ENCODE measurements around the gene TSFM. TPM values are rescaled to one million over a fixed set of nuclear protein-coding genes. Genes with fewer than 3 reads are reported as not detected.

The TSFM gene
- total RNA-seq, 1 experiment from 2014 or later: 48.7 TPM

DNA sequence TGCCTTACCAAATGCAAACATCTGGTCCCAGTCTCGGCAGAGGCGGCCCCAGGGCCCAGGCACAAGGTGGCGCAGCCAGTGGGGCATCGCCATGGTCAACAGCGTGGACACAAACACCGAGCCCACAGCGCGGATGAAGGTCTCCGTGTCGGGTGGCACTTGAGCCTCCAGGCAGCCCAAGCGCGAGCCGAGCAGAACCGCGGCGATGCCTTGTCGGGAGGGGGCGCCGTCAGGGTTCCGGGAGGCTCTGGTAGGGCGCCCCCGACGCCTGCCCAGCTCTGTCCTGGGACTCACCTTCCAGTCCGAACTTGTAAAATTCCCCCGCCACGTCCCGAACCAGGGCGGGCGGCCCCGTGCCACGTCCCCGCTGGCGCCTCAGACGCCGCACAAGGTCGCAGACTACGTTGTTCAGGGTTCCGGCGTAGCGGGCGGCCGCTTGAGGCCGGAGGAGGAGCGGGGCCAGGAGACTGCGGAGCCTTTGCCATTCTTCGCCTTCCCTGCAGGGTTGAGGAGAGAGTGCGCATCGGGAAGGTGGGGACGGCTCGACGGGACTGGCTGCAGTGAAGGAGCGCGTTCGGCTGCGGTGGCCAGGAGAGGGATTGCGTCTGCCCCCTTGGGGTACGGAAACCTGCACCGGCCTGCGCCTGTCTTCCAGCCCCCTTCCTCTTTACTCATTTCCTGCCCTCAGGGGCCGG lies 17.4 kb upstream of the TSFM start (continued):
- TF ChIP-seq, protein P1, sequence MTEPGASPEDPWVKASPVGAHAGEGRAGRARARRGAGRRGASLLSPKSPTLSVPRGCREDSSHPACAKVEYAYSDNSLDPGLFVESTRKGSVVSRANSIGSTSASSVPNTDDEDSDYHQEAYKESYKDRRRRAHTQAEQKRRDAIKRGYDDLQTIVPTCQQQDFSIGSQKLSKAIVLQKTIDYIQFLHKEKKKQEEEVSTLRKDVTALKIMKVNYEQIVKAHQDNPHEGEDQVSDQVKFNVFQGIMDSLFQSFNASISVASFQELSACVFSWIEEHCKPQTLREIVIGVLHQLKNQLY (CRISPR knock-in tag; IDR thresholded peaks at IDR 0.05): no peak
- TF ChIP-seq, protein P2, sequence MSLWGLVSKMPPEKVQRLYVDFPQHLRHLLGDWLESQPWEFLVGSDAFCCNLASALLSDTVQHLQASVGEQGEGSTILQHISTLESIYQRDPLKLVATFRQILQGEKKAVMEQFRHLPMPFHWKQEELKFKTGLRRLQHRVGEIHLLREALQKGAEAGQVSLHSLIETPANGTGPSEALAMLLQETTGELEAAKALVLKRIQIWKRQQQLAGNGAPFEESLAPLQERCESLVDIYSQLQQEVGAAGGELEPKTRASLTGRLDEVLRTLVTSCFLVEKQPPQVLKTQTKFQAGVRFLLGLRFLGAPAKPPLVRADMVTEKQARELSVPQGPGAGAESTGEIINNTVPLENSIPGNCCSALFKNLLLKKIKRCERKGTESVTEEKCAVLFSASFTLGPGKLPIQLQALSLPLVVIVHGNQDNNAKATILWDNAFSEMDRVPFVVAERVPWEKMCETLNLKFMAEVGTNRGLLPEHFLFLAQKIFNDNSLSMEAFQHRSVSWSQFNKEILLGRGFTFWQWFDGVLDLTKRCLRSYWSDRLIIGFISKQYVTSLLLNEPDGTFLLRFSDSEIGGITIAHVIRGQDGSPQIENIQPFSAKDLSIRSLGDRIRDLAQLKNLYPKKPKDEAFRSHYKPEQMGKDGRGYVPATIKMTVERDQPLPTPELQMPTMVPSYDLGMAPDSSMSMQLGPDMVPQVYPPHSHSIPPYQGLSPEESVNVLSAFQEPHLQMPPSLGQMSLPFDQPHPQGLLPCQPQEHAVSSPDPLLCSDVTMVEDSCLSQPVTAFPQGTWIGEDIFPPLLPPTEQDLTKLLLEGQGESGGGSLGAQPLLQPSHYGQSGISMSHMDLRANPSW (CRISPR knock-in tag; conservative IDR thresholded peaks at IDR 0.05; ENCODE audit: low read depth): no peak
- TF ChIP-seq IRF2 (CRISPR knock-in tag; IDR thresholded peaks at IDR 0.05; ENCODE audit: borderline replicate concordance, low read depth) (no peak), GTF2I (CRISPR knock-in tag; conservative IDR thresholded peaks at IDR 0.05) (no peak), ZNF396 (CRISPR knock-in tag; IDR thresholded peaks at IDR 0.05; ENCODE audit: borderline replicate concordance) (no peak), KAT7 (CRISPR knock-in tag; IDR thresholded peaks at IDR 0.05; ENCODE audit: borderline replicate concordance) (0 out of 2 replicates have a peak, but pooled peaks have one; percentile 36), NFYB (CRISPR knock-in tag; conservative IDR thresholded peaks at IDR 0.05; ENCODE audit: low read depth) (0 out of 2 replicates have a peak, but pooled peaks have one; percentile 27), HMGA2 (CRISPR knock-in tag; IDR thresholded peaks at IDR 0.05) (no peak), GRHL2 (CRISPR knock-in tag; IDR thresholded peaks at IDR 0.05; ENCODE audit: insufficient replicate concordance, severe bottlenecking) (no peak), TP53 (CRISPR knock-in tag; IDR thresholded peaks at IDR 0.05) (no peak; the same call in 1 of the 2 replicates), RELA (CRISPR knock-in tag; IDR thresholded peaks at IDR 0.05; ENCODE audit: borderline replicate concordance) (0 out of 2 replicates have a peak, but pooled peaks have one; percentile 28), PRRX2 (CRISPR knock-in tag; IDR thresholded peaks at IDR 0.05) (no peak), FOXK1 (CRISPR knock-in tag; IDR thresholded peaks at IDR 0.05) (no peak), ZNF138 (CRISPR knock-in tag; conservative IDR thresholded peaks at IDR 0.05) (no peak), FOXP1 (CRISPR knock-in tag; IDR thresholded peaks at IDR 0.05; ENCODE audit: borderline replicate concordance) (peak; percentile 61; the same call in 1 of the 2 replicates), NR3C1 (CRISPR knock-in tag; conservative IDR thresholded peaks at IDR 0.05; ENCODE audit: low read depth) (no peak), NR1H2 (CRISPR knock-in tag; IDR thresholded peaks at IDR 0.05) (0 out of 2 replicates have a peak, but pooled peaks have one; percentile 2)
- TF ChIP-seq, protein P3, sequence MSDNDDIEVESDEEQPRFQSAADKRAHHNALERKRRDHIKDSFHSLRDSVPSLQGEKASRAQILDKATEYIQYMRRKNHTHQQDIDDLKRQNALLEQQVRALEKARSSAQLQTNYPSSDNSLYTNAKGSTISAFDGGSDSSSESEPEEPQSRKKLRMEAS (CRISPR knock-in tag; IDR thresholded peaks at IDR 0.05): peak; percentile 71; the same call in 1 of the 2 replicates
- TF ChIP-seq, protein P4, sequence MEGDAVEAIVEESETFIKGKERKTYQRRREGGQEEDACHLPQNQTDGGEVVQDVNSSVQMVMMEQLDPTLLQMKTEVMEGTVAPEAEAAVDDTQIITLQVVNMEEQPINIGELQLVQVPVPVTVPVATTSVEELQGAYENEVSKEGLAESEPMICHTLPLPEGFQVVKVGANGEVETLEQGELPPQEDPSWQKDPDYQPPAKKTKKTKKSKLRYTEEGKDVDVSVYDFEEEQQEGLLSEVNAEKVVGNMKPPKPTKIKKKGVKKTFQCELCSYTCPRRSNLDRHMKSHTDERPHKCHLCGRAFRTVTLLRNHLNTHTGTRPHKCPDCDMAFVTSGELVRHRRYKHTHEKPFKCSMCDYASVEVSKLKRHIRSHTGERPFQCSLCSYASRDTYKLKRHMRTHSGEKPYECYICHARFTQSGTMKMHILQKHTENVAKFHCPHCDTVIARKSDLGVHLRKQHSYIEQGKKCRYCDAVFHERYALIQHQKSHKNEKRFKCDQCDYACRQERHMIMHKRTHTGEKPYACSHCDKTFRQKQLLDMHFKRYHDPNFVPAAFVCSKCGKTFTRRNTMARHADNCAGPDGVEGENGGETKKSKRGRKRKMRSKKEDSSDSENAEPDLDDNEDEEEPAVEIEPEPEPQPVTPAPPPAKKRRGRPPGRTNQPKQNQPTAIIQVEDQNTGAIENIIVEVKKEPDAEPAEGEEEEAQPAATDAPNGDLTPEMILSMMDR (IDR thresholded peaks at IDR 0.05): no peak
- TF ChIP-seq, protein P5, sequence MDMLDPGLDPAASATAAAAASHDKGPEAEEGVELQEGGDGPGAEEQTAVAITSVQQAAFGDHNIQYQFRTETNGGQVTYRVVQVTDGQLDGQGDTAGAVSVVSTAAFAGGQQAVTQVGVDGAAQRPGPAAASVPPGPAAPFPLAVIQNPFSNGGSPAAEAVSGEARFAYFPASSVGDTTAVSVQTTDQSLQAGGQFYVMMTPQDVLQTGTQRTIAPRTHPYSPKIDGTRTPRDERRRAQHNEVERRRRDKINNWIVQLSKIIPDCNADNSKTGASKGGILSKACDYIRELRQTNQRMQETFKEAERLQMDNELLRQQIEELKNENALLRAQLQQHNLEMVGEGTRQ (CRISPR knock-in tag; IDR thresholded peaks at IDR 0.05): no peak; the same call in none of the 2 replicates
- TF ChIP-seq, protein P6, sequence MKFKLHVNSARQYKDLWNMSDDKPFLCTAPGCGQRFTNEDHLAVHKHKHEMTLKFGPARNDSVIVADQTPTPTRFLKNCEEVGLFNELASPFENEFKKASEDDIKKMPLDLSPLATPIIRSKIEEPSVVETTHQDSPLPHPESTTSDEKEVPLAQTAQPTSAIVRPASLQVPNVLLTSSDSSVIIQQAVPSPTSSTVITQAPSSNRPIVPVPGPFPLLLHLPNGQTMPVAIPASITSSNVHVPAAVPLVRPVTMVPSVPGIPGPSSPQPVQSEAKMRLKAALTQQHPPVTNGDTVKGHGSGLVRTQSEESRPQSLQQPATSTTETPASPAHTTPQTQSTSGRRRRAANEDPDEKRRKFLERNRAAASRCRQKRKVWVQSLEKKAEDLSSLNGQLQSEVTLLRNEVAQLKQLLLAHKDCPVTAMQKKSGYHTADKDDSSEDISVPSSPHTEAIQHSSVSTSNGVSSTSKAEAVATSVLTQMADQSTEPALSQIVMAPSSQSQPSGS (CRISPR knock-in tag; IDR thresholded peaks at IDR 0.05; ENCODE audit: borderline replicate concordance, low read depth): no peak
- TF ChIP-seq, protein P7, sequence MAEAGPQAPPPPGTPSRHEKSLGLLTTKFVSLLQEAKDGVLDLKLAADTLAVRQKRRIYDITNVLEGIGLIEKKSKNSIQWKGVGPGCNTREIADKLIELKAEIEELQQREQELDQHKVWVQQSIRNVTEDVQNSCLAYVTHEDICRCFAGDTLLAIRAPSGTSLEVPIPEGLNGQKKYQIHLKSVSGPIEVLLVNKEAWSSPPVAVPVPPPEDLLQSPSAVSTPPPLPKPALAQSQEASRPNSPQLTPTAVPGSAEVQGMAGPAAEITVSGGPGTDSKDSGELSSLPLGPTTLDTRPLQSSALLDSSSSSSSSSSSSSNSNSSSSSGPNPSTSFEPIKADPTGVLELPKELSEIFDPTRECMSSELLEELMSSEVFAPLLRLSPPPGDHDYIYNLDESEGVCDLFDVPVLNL (CRISPR knock-in tag; IDR thresholded peaks at IDR 0.05; ENCODE audit: borderline replicate concordance, low read depth): no peak
- TF ChIP-seq, protein P8, sequence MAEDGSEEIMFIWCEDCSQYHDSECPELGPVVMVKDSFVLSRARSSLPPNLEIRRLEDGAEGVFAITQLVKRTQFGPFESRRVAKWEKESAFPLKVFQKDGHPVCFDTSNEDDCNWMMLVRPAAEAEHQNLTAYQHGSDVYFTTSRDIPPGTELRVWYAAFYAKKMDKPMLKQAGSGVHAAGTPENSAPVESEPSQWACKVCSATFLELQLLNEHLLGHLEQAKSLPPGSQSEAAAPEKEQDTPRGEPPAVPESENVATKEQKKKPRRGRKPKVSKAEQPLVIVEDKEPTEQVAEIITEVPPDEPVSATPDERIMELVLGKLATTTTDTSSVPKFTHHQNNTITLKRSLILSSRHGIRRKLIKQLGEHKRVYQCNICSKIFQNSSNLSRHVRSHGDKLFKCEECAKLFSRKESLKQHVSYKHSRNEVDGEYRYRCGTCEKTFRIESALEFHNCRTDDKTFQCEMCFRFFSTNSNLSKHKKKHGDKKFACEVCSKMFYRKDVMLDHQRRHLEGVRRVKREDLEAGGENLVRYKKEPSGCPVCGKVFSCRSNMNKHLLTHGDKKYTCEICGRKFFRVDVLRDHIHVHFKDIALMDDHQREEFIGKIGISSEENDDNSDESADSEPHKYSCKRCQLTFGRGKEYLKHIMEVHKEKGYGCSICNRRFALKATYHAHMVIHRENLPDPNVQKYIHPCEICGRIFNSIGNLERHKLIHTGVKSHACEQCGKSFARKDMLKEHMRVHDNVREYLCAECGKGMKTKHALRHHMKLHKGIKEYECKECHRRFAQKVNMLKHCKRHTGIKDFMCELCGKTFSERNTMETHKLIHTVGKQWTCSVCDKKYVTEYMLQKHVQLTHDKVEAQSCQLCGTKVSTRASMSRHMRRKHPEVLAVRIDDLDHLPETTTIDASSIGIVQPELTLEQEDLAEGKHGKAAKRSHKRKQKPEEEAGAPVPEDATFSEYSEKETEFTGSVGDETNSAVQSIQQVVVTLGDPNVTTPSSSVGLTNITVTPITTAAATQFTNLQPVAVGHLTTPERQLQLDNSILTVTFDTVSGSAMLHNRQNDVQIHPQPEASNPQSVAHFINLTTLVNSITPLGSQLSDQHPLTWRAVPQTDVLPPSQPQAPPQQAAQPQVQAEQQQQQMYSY (CRISPR knock-in tag; IDR thresholded peaks at IDR 0.05): no peak
